GM23338 (cell line): Measurements from ENCODE around the gene GPI. TPM values are rescaled to one million over a fixed set of nuclear protein-coding genes. Genes with fewer than 3 reads are reported as not detected.

ENCODE experiments used
- ATAC-seq: fragments of 200-7000 bp; cut with Tn5 transposase; 3 replicates; pipeline ENCODE4 v1.9.1; 2020
- DNase-seq: peaks from one replicate; pipeline ENCODE4 v3.0.0-alpha.2; 2015; ENCODE audit warnings: low spot score
- H2AFZ ChIP-seq: fragments of 200-600 bp; sonication (generic); 2 replicates; pipeline ENCODE4 v1.8.0; 2016; ENCODE audit warnings: antibody characterized with exemption, mild to moderate bottlenecking, moderate library complexity
- H3F3A ChIP-seq: fragments of 200-600 bp; sonication (generic); replicated peaks from 2 replicates; pipeline ENCODE4 v1.8.0; 2017; ENCODE audit warnings: antibody characterized with exemption, mixed run types, low read depth
- H3K27ac ChIP-seq: fragments of 200-600 bp; sonication (generic); 2 replicates; pipeline ENCODE4 v1.6.1; 2016; ENCODE audit warnings: low read depth
- H3K27me3 ChIP-seq: fragments of 200-600 bp; sonication (generic); 2 replicates; pipeline ENCODE4 v1.8.0; 2016; ENCODE audit warnings: mild to moderate bottlenecking, mixed run types, moderate library complexity; ENCODE audit not compliant: insufficient read depth
- H3K36me3 ChIP-seq: fragments of 200-600 bp; sonication (generic); 2 replicates; pipeline ENCODE4 v1.8.0; 2016; ENCODE audit warnings: mild to moderate bottlenecking; ENCODE audit not compliant: insufficient read depth
- H3K4me1 ChIP-seq: fragments of 200-600 bp; sonication (generic); 2 replicates; pipeline ENCODE4 v1.8.0; 2016; ENCODE audit warnings: mild to moderate bottlenecking, moderate library complexity; ENCODE audit not compliant: insufficient read depth
- H3K4me2 ChIP-seq: fragments of 200-600 bp; sonication (generic); 2 replicates; pipeline ENCODE4 v1.7.1; 2017; ENCODE audit warnings: mixed run types
- H3K4me3 ChIP-seq: fragments of 200-600 bp; sonication (generic); 2 replicates; pipeline ENCODE4 v1.6.1; 2016; ENCODE audit warnings: mixed run types
- H3K79me2 ChIP-seq: fragments of 200-600 bp; sonication (generic); replicated peaks from 2 replicates; pipeline ENCODE4 v1.8.0; 2017; ENCODE audit warnings: mild to moderate bottlenecking; ENCODE audit not compliant: insufficient read depth
- H3K9me2 ChIP-seq: fragments of 200-600 bp; sonication (generic); 2 replicates; pipeline ENCODE4 v1.8.0; 2017; ENCODE audit not compliant: insufficient read depth
- H4K20me1 ChIP-seq: fragments of 200-600 bp; sonication (generic); replicated peaks from 2 replicates; pipeline ENCODE4 v1.8.0; 2017; ENCODE audit warnings: mild to moderate bottlenecking; ENCODE audit not compliant: insufficient read depth
- H3K27ac Mint-ChIP-seq: 2 replicates; pipeline ENCODE4 v1.8.0; 2020; ENCODE audit warnings: inconsistent platforms, mild to moderate bottlenecking, moderate library complexity, mixed read lengths
- H3K27me3 Mint-ChIP-seq: 3 replicates; pipeline ENCODE4 v1.8.0; 2022; ENCODE audit warnings: low read depth, mild to moderate bottlenecking, moderate library complexity, mixed read lengths, inconsistent platforms; ENCODE audit not compliant: insufficient read depth, poor library complexity
- H3K36me3 Mint-ChIP-seq: 3 replicates; pipeline ENCODE4 v1.8.0; 2021; ENCODE audit warnings: low read depth, mild to moderate bottlenecking, inconsistent platforms, moderate library complexity, mixed read lengths
- H3K4me1 Mint-ChIP-seq: 3 replicates; pipeline ENCODE4 v1.8.0; 2020; ENCODE audit warnings: mild to moderate bottlenecking, inconsistent platforms, mixed read lengths
- H3K4me3 Mint-ChIP-seq: 3 replicates; pipeline ENCODE4 v1.8.0; 2021; ENCODE audit warnings: moderate library complexity, mild to moderate bottlenecking, inconsistent platforms, mixed read lengths
- H3K9me3 Mint-ChIP-seq: 3 replicates; pipeline ENCODE4 v1.8.0; 2020; ENCODE audit warnings: moderate library complexity, mild to moderate bottlenecking, inconsistent platforms, mixed read lengths
- CTCF ChIP-seq, 2 experiments: fragments of 200-600 bp in 1 of 2; sonication (generic) in 1 of 2; conservative IDR thresholded peaks; 2 replicates each; pipeline versions ENCODE4 v1.5.1 to v1.6.1; 2016 to 2017; ENCODE audit warnings: antibody characterized with exemption in 2 of 2, low read depth in 2 of 2, mild to moderate bottlenecking in 2 of 2, moderate library complexity in 1 of 2
- EZH2 ChIP-seq: fragments of 200-600 bp; sonication (generic); IDR thresholded peaks from one replicate; pipeline ENCODE4 v1.8.0; 2017; ENCODE audit warnings: antibody characterized with exemption, mild to moderate bottlenecking, low read depth; ENCODE audit not compliant: unreplicated experiment
- JUNB ChIP-seq: IDR thresholded peaks from one replicate; pipeline ENCODE4 v1.6.1; 2016; ENCODE audit warnings: antibody characterized with exemption; ENCODE audit not compliant: unreplicated experiment
- NANOG ChIP-seq: IDR thresholded peaks from 2 replicates; pipeline ENCODE4 v1.6.1; 2016; ENCODE audit warnings: antibody characterized with exemption, borderline replicate concordance
- REST ChIP-seq: IDR thresholded peaks from one replicate; pipeline ENCODE4 v1.6.1; 2018; ENCODE audit warnings: antibody characterized with exemption; ENCODE audit not compliant: unreplicated experiment
- STAT1 ChIP-seq: IDR thresholded peaks from one replicate; pipeline ENCODE4 v1.6.1; 2016; ENCODE audit warnings: antibody characterized with exemption; ENCODE audit not compliant: unreplicated experiment
- ZNF331 ChIP-seq: fragments of 250-450 bp; sonication (Bioruptor Pico); IDR thresholded peaks from 2 replicates; pipeline ENCODE4 v1.5.0; 2020; ENCODE audit warnings: low read depth, mild to moderate bottlenecking, moderate library complexity
- ZNF462 ChIP-seq: fragments of 250-450 bp; sonication (Bioruptor Pico); IDR thresholded peaks from 2 replicates; pipeline ENCODE4 v1.5.0; 2020; ENCODE audit warnings: mild to moderate bottlenecking, moderate library complexity
- polyA plus RNA-seq: library from polyadenylated mRNA; unstranded; fragments of >200 nt; fragmentation: Nextera tagmentation; extraction: Ambion mirVana; gene quantifications from 2 replicates; pipeline ENCODE4 v1.2.1, GENCODE V29; 2016
- total RNA-seq: library from RNA; depleted of rRNA; stranded (reverse); fragments of >200 nt; shearing (Covaris generic); gene quantifications from 2 replicates; pipeline ENCODE4 v1.2.3, GENCODE V29; 2014

GPI gene
- total and polyA plus RNA-seq, 2 experiments from 2014 or later: 136 to 327 TPM

GRCh38 chr19:34332027-34332760, 32.8 kb upstream of the GPI start (continued):
- TF ChIP-seq ZNF462 (CRISPR knock-in tag) (no peak), NANOG (no peak), REST (no peak)

- Histone ChIP-seq H3K36me3 (peaks cover 3% of the 10 kb centered on the region; the same call in 1 of the 2 replicates), H3K9me2 (no peaks in the 10 kb centered on the region), H3K27me3 (no peaks in the 10 kb centered on the region), H3K4me1 (no peaks in the 10 kb centered on the region), H3K4me3 (no peak overlapping the region), H4K20me1 (no peaks in the 10 kb centered on the region), H3K27ac (no peak overlapping the region), H2AFZ (no peak overlapping the region), H3F3A (no peaks in the 10 kb centered on the region), H3K4me2 (no peak overlapping the region), H3K79me2 (no peaks in the 10 kb centered on the region)
- no peak for ATAC-seq
- H3K36me3 Mint-ChIP-seq: peaks cover 35% of the 10 kb centered on the region
- no peak for DNase-seq
- H3K4me3 Mint-ChIP-seq: no peak overlapping the region
- H3K4me1 Mint-ChIP-seq: no peaks in the 10 kb centered on the region
- H3K9me3 Mint-ChIP-seq: no peaks in the 10 kb centered on the region
- no peak overlapping the region for H3K27ac Mint-ChIP-seq
- H3K27me3 Mint-ChIP-seq: peaks cover 2% of the 10 kb centered on the region
- TF ChIP-seq NANOG (no peak), STAT1 (no peak), CTCF (conservative IDR thresholded peaks at IDR 0.05; ENCODE audit: low read depth in 2 of 2) (no peak), ZNF331 (CRISPR knock-in tag) (no peak), EZH2 (no peak), JUNB (no peak)
Measured at GRCh38 chr19:34335914-34336313, 29.1 kb upstream of the GPI start.
